A673 (cell line): Measurements from ENCODE around the gene CLTB.

Experiments
- CTCF ChIP-seq: fragments of 300-800, 200-600 bp; sonication (generic); conservative IDR thresholded peaks from 2 replicates; pipeline ENCODE4 v1.5.1; 2017; ENCODE audit warnings: low read depth, mild to moderate bottlenecking, antibody characterized with exemption, low read length, moderate library complexity, mixed read lengths
- EZH2 ChIP-seq: fragments of 200-600 bp; sonication (generic); IDR thresholded peaks from 2 replicates; pipeline ENCODE4 v1.6.1; 2017; ENCODE audit warnings: borderline replicate concordance, low read depth, mild to moderate bottlenecking, mixed read lengths, antibody characterized with exemption, low read length; ENCODE audit not compliant: poor library complexity, severe bottlenecking

- no peak for TF ChIP-seq CTCF
- no peak for TF ChIP-seq EZH2
Observed at GRCh38 chr5:176420086-176420485, 3.7 kb upstream of the CLTB start.
